HS-5 (cell line): ENCODE measurements around the gene FAM174B.

Source experiments
- DNase-seq: peaks from one replicate; pipeline ENCODE4 v3.0.0-alpha.2; 2012; ENCODE audit warnings: low read depth

Gene FAM174B

GRCh38 chr15:92655178-92655995 is at the start of gene FAM174B:
Gene FAM174B, minus strand, starts transcription at chr15:92655775.
- no peak for DNase-seq

DNA sequence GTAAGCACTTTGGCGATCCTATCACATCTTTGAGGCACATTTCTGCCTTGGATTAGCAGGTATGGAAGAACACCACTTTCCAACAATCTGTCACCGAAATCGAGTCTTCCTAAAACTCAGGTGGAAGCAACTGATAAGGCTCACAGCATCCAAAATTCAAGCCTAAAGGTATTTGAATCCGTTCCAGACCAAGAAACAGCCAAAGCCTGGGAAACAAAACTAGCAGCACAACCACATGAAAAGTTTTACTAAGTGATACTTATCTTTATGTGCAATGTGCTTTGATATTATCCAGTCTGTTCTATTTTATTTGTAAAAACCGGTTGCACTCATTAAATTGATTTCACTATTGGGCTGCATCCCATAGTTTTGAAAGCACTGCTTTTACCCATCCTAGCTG is 40.5 kb upstream of the FAM174B start:
- no peak for DNase-seq

DNA sequence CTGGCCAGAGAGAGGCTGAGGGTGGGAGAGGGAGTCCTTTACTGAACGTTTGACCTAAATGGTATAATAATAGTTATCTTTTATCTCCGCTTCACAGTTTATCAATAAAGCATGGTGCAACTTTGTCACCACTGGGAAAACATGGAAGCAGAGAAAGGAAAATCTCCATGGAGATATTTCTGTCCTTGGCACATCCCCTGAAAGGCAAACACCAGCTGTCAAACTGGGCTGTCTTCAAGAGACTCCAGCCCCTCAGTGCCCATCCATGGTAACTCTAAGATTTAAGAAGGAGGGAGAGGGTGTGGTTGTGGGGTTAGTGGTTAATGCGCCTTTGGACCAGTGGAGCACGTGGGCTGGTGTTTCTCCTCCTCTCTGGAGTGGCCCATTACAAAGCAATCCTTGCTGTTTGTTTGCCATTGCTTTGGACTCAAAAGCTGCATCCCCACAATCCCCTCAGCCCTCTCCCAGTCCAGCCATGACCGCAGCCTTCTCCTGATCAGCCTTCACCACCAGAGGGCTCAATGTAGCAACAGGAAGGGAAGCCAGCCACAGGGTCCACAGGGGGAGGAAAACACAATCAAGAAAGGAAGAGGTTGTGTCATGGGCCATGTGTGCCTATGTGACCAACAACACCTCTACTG is 38.2 kb upstream of the FAM174B start:
- no peak for DNase-seq

DNA sequence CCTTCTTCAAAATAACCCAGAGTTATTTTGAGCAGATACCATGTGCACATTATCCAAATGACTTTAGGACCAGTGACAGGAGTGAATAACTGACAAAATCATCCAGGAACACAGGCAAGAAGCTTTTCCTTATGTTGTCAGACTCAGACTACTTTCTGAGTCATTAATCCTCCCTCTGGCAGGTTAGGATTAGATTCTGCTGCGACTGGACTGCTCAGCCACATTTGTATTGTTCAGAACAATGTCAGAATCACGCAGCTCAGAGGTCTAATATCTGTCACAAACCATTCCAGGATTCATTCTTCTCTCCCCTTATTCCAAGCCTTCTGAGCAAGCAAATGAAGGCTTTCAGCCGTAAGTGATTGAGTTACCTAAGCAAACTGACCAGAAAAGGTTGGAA is 34.8 kb upstream of the FAM174B start:
- DNase-seq, result no peak

- DNase-seq, result no peak
Observed at GRCh38 chr15:92687746-92688145, 32.2 kb upstream of the FAM174B start.

GRCh38 chr15:92687195-92687602 is 31.6 kb upstream of the FAM174B start:
- no peak for DNase-seq

- no peak for DNase-seq
Observed at GRCh38 chr15:92683511-92683834, 27.9 kb upstream of the FAM174B start.

- no peak for DNase-seq
Observed at GRCh38 chr15:92682741-92683510, 27.4 kb upstream of the FAM174B start.

- DNase-seq, result peak; percentile 44
Observed at GRCh38 chr15:92681141-92681631, 25.6 kb upstream of the FAM174B start.

DNA sequence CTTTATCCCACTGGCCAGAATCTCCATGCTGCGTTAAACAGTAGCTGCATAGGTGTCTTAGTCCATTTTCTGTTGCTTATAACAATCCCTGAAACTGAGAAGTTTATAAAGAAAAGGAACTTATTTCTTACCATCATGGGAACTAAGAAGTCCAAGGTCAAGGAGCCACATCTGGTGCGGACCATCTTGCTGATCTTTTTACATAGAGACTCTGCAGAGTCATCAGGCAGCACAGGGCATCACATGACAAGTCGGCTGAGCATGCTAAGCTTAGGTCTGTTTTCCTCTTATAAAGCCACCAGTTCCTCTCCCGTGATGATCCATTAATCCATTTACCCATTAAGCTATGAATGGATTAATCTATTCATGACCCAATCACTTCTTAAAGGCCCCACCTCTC is 22.4 kb upstream of the FAM174B start:
- DNase-seq, result no peak

DNA sequence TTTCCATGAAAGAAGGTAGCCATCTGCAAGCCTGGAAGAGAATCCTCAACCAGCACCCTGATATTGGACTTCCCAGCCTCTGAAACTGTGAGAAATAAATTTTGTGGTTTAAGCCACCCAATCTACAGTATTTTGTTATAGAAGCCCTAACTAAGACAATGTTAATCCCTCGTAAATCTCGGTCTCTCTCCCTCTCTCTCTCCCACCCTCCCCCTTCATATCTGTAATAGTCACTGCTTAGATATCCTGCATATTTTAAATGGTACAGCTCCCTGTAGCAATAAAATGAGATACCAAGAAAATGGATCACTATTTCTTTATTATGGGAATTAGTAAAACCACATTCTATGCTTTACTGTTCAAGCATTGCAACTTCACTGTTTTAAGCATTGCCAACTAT is 21.0 kb upstream of the FAM174B start:
- DNase-seq, result no peak

GRCh38 chr15:92675485-92675884 is 19.9 kb upstream of the FAM174B start:
- no peak for DNase-seq

DNA sequence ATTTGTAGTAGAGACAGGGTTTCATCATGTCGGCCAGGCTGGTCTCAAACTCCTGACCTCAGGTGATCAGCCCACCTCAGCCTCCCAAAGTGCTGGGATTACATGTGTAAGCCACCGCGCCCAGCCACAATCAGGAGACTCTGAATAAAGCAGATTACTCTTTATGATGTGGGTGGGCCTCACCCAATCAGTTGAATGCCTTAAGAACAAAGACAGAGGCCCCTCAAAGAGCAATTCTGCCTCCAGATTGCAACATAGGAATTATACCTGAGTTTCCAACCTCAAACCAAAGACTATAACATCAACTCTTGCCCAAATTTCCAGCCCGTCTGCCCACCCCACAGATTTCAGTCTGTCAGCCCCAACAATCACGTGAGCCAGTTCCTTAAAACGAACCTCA is 18.8 kb upstream of the FAM174B start:
- DNase-seq, result no peak

- no peak for DNase-seq
Observed at GRCh38 chr15:92672102-92672501, 16.5 kb upstream of the FAM174B start.

- DNase-seq, result no peak
Observed at GRCh38 chr15:92671406-92671805, 15.8 kb upstream of the FAM174B start.

DNA sequence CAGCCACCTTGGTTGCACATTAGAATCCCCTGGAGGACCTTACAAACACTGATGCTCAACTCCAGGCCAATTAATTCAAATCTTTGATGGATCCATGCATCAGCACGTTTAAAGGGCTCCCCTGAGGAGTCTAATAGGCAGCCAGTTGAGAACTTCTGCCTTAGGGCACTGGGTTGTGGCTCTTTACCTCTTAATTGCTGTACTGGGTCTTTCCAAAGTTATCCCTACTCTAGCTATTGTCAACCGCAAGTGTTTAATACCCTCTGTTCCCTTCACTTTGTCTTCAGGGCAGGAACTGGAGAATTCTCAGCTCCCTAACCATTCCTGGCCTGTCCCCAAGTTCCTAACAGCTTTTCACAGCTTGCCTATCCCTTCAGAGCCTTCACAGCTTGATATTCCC is 15.0 kb upstream of the FAM174B start:
- no peak for DNase-seq

DNA sequence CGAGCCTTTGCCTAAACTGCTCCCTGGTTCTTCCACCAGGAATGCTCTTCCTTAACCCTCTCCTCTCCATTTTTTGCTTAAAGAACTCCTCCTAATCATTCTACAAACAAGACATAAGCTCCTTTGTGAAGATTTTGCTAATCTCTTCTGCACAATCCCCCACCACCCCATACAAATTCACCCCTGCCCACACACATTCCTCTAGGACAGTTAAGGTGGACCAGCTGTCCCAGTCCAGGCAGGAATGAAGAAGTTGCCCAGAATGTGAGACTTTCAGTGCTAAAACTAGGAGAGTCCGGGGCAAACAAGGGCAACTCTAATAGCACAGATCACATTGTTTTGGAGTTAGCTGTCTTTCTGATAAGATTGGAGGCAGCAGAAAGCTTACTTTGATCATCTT is 13.9 kb upstream of the FAM174B start:
- no peak for DNase-seq

GRCh38 chr15:92668620-92669019 is 13.0 kb upstream of the FAM174B start:
- no peak for DNase-seq

DNA sequence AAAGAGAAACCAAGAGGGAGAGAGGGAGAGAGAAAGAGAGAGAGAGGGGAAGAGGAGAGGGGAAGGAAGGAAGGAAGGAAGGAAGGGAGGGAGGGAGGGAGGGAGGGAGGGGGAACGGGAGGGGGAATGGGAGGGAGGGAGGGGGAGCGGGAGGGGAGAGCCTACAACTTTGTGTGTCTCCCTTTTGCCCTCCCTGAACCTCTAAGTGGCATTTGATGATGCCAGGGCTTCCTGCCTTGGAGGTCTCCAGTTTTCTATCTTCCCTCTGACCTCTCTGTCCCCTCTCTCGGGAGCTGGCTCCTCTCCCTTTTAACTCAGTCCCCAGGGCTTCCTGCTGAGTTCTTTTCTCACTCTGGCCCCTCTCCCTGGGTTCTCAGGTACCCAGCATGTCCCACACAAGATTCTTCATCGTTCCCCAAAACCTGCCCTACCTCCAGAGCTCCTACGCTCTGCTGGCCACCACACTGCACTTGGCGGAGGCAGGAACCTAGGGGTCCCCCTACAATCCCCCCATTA is 12.5 kb upstream of the FAM174B start:
- no peak for DNase-seq

- DNase-seq, result no peak
Observed at GRCh38 chr15:92667287-92667904, 11.8 kb upstream of the FAM174B start.

DNA sequence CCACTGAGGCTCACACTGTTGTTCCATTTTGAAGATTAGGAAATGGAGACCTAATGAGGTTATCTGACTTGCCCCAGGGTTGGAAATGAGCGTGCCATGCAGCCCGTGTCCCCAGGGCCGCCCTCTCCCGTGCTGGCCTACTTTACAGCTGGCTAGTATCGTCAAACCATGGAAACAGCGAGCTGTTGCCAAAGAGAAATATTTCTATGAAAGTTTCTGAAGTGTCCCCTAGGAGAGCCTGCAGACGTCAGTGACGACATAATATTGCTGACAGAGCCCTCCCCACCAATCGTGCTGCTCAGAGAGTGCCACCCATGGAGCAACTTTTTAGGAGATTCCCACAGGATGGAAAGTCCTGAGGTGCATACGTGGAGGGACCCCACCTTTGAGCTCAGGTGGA is 11.2 kb upstream of the FAM174B start:
- DNase-seq, result no peak

DNA sequence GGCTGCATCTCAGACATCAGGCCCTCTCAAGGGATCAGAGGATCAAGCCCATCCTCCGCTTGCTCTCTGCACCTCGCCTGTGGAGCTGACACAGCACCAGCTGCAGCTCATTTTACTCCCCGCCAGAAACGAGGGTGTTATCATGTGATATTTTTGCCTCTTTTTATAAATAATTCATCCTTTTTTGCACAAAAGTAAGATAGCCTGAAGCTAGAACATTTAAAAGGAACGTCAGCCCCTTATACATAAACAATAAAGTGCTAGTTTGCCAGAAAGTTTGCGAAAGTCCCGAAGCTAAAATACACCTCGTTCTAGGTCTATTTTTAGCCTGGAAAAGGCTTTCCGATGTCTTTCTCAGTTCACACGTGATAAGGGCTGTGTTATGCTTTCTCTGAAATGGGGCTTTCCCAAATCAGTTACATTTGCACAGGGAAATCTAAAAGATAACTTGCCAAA is 9.6 kb upstream of the FAM174B start:
- DNase-seq, result no peak
